Panc1 (cell line): Measurements from ENCODE around the gene TOP3A. TPM values are rescaled to one million over a fixed set of nuclear protein-coding genes. Genes with fewer than 3 reads are reported as not detected.

Experiments used
- ATAC-seq: fragments of 200-7000 bp; cut with Tn5 transposase; 2 replicates; pipeline ENCODE4 v1.9.1; 2020; ENCODE audit warnings: mild to moderate bottlenecking, moderate library complexity
- BruUV-seq: library from RNA; stranded (reverse); fragments of 400-500 nt; replicated peaks from 2 replicates; lab custom pipeline; 2021; lab: Mats Ljungman, UMichigan
- CTCF ChIA-PET: fragments of 300-600 bp; sonication (Branson Sonifier 250); formaldehyde crosslinking; loops from one replicate; lab custom pipeline; 2022; ENCODE audit warnings: antibody characterized with exemption; lab: Charles Lee
- POLR2A ChIA-PET: fragments of 300-600 bp; sonication (Branson Sonifier 250); formaldehyde crosslinking; loops from one replicate; lab custom pipeline; 2022; ENCODE audit warnings: antibody characterized with exemption; lab: Charles Lee
- DNase-seq: peaks from one replicate; pipeline ENCODE4 v3.0.0-alpha.2; 2010; ENCODE audit warnings: low read depth, low spot score
- H3K27ac ChIP-seq: 2 replicates; pipeline ENCODE4 v1.5.1; 2011; ENCODE audit warnings: mild to moderate bottlenecking, low read length, inconsistent platforms
- H3K27me3 ChIP-seq: fragments of 200-500 bp; sonication (Bioruptor generic); 2 replicates; pipeline ENCODE4 v1.6.0; 2014; ENCODE audit warnings: low read length, inconsistent platforms; ENCODE audit not compliant: control insufficient read depth, insufficient read depth
- H3K36me3 ChIP-seq: fragments of 200-500 bp; sonication (Bioruptor generic); 2 replicates; pipeline ENCODE4 v1.5.1; 2014; ENCODE audit warnings: inconsistent platforms, mild to moderate bottlenecking, low read length, moderate library complexity; ENCODE audit not compliant: control insufficient read depth, insufficient read depth
- H3K4me1 ChIP-seq: 2 replicates; pipeline ENCODE4 v1.5.1; 2011; ENCODE audit warnings: inconsistent platforms, mild to moderate bottlenecking, low read length, moderate library complexity; ENCODE audit not compliant: control insufficient read depth, insufficient read depth
- H3K4me3 ChIP-seq, 2 experiments: 2 replicates each; pipeline ENCODE4 v1.5.1; 2011 to 2012; ENCODE audit warnings: low read depth in 2 of 2, low read length in 2 of 2, mild to moderate bottlenecking in 2 of 2, inconsistent platforms in 1 of 2, moderate library complexity in 1 of 2
- H3K9me3 ChIP-seq: fragments of 200-500 bp; sonication (Bioruptor generic); 2 replicates; pipeline ENCODE4 v1.5.1; 2014; ENCODE audit warnings: low read depth, mild to moderate bottlenecking, inconsistent platforms, low read length, moderate library complexity; ENCODE audit not compliant: control insufficient read depth, insufficient read depth
- CTCF ChIP-seq: fragments of 450-650 bp; IDR thresholded peaks from 2 replicates; pipeline ENCODE4 v1.5.1; 2017; ENCODE audit warnings: mild to moderate bottlenecking
- POLR2AphosphoS5 ChIP-seq: IDR thresholded peaks from 2 replicates; pipeline ENCODE4 v1.6.1; 2012; ENCODE audit warnings: mild to moderate bottlenecking, low read depth, low read length, moderate library complexity
- REST ChIP-seq, 2 experiments: IDR thresholded peaks; 2 replicates each; pipeline ENCODE4 v1.6.1; 2011 to 2012; ENCODE audit warnings: low read depth in 2 of 2, control low read depth in 1 of 2, low read length in 1 of 2, mild to moderate bottlenecking in 1 of 2, moderate library complexity in 1 of 2; ENCODE audit not compliant: insufficient read depth in 1 of 2
- SIN3A ChIP-seq: IDR thresholded peaks from 2 replicates; pipeline ENCODE4 v1.6.1; 2012; ENCODE audit warnings: low read depth, mild to moderate bottlenecking, low read length, moderate library complexity, borderline replicate concordance; ENCODE audit not compliant: insufficient read depth
- TCF7L2 ChIP-seq: IDR thresholded peaks from 2 replicates; pipeline ENCODE4 v1.6.1; 2011; ENCODE audit warnings: mild to moderate bottlenecking, low read depth, low read length, inconsistent platforms
- in situ Hi-C: cut with HindIII; loops from 2 replicates; pipeline ENCODE4 v1.10.0; 2016; ENCODE audit warnings: low sequenced_read_pairs, low pct_unique_long_range_greater_than_20kb
- intact Hi-C: fragments of 100-400 bp; cut with micrococcal nuclease; formaldehyde crosslinking; loops from one replicate; pipeline ENCODE4 v1.10.0; 2022; ENCODE audit not compliant: unreplicated experiment
- total RNA-seq: library from RNA; stranded (reverse); gene quantifications from one replicate; pipeline ENCODE4 v1.2.1, GENCODE V29; 2021; ENCODE audit not compliant: unreplicated experiment

The TOP3A gene
- total RNA-seq, 1 experiment from 2014 or later, result 49.3 TPM

- DNase-seq (no peak), ATAC-seq (no peak)
- POLR2A ChIA-PET, result no interaction called here
- TF ChIP-seq POLR2AphosphoS5, result no peak
- no peak for TF ChIP-seq SIN3A
- TF ChIP-seq REST (IDR thresholded peaks at IDR 0.05; ENCODE audit: insufficient read depth in 1 of 2, low read depth in 2 of 2, low read length in 1 of 2), result no peak
- TF ChIP-seq CTCF, result no peak
- TF ChIP-seq TCF7L2, result no peak
- H3K4me1 ChIP-seq, result no peaks in the 10 kb centered on the region
- no peaks in the 10 kb centered on the region for H3K9me3 ChIP-seq
- BruUV-seq, result no TSS peak
- H3K27me3 ChIP-seq, result no peaks in the 10 kb centered on the region
- CTCF ChIA-PET, result no interaction called here
- no peak overlapping the region for H3K27ac ChIP-seq
- in situ Hi-C loops, result no loop called here
- intact Hi-C loops, result no loop called here
- no peak overlapping the region for H3K4me3 ChIP-seq
- H3K36me3 ChIP-seq, result peaks cover 4% of the 10 kb centered on the region
These were observed 37.7 kb downstream of the TOP3A start for GRCh38 chr17:18277076-18277475.

- BruUV-seq, result no TSS peak
- no peak for DNase-seq
- Histone ChIP-seq H3K4me1 (no peaks in the 10 kb centered on the region), H3K27ac (no peak overlapping the region), H3K9me3 (no peaks in the 10 kb centered on the region), H3K36me3 (no peaks in the 10 kb centered on the region), H3K4me3 (no peak overlapping the region), H3K27me3 (no peaks in the 10 kb centered on the region)
- ATAC-seq, result no peak
- ChIA-PET CTCF (no interaction called here), POLR2A (no interaction called here)
- intact Hi-C loops, result no loop called here
- no peak for TF ChIP-seq REST (IDR thresholded peaks at IDR 0.05; ENCODE audit: insufficient read depth in 1 of 2, low read depth in 2 of 2, low read length in 1 of 2)
- TF ChIP-seq POLR2AphosphoS5, result peak; percentile 44; the same call in 1 of the 2 replicates
- in situ Hi-C loops, result no loop called here
These were observed 44.5 kb downstream of the TOP3A start for GRCh38 chr17:18270046-18270931.
